Measurements from ENCODE around the gene ZNF225.
"Not testable (repeated sequence)": the region's sequence is repeated elsewhere in the genome, so short reads cannot be mapped to it uniquely, and the experiment has no call there.

Gene ZNF225

DNA sequence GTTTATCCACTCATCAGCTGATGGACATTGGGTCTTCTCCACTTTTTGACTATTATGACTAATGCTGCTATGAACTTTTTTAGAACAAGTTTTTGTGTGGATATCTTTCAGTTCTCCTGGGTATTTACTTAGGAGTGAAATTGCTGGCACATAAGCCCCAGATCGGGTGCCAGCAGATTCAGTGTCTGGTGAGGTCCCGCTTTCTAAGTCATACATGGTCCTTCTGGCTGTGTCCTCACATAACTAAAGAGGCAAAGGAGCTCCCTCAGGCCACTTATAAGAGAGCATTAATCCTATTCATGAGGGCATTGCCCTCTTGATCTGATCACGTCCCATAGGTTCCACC lies 51.1 kb downstream of the ZNF225 start:
- no peak for DNase-seq

DNA sequence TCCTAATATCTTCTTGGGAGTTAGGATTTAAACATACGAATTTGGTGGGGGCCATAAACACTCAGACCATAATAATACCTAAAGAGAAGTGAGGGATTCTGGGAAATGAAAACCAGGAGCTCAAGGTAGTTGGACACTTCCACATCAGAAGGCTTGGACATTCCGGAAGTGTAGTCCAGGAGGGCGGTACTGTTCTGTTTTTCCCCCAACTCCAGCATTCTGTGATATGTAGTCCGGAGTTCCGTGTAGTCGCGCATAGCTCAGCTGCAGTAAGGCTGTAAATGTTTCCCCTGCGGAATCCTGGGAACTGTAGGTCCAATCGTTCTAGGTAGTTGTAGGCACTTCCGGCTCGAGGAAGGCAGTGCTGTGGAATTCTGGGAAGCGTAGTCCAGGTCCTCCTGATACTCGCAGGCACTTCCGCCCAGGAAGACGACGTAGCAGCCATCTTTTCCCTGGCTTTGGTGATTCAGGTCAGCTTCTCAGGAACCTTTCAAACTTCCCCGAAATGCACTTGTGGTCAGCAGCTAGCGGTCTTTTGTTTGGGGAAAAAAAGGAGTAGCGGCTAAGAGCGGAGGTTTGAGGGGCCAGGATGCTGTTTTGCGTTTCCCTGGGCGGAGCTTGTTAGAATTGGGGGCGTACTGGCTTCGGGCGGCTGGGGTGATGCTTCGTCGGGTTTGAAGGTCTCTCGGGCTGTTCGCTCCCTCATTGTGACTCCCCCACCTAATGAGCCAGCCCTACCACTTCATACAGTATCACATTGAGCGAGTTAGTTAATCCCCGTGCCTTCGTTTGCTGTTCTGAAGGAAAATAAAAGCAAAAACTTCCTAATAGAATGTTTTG lies 51.7 kb downstream of the ZNF225 start, which contains the start of gene ZNF226:
ZNF226 (plus strand) TSS at position 428 of the 840 bp plus-strand sequence. CDS start 4,981 bp downstream, outside the sequence.
- DNase-seq: peak; percentile 100

DNA sequence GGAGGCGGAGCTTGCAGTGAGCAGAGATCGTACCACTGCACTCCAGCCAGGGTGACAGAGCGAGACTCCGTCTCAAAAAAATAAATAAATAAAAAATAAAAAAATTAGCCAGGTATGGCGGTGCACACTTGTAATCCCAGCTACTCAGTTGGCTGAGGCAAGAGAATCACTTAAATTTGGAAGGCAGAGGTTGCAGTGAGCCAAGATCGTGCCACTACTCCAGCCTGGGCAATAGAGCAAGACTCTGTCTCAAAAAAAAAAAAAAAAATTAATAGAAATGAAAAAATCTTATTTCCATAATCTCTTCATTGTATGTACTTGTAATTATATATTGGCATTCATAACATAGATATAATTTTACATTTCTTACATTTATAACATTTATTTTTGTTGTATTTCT lies 57.5 kb downstream of the ZNF225 start:
- DNase-seq: not testable (repeated sequence)

DNA sequence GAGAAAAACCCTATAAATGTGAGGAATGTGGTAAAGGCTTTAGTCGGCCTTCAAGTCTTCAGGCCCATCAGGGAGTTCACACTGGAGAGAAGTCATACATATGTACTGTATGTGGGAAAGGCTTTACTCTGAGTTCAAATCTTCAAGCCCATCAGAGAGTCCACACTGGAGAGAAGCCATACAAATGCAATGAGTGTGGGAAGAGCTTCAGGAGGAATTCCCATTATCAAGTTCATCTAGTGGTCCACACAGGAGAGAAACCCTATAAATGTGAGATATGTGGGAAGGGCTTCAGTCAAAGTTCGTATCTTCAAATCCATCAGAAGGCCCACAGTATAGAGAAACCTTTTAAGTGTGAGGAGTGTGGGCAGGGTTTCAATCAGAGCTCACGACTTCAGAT lies 63.4 kb downstream of the ZNF225 start:
- DNase-seq: no peak

DNA sequence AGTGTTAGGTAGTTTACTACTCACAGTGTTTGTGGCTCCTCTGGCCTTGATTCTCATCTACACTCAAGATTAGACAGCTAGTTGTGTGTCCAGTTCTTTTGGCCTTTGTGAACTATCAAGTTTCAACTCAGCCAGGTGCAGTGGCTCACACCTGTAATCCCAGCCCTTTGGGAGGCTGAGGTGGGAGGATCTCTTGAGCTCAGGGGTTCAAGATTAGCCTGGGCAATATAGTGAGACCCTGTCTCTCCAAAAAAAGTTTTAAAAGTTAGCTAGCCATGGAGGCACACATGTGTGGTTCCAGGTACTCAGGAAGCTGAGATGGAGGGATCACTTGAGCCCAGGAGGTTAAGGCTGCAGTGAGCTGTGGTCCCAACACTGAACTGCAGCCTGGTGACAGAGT lies 67.8 kb downstream of the ZNF225 start:
- DNase-seq: no peak

DNA sequence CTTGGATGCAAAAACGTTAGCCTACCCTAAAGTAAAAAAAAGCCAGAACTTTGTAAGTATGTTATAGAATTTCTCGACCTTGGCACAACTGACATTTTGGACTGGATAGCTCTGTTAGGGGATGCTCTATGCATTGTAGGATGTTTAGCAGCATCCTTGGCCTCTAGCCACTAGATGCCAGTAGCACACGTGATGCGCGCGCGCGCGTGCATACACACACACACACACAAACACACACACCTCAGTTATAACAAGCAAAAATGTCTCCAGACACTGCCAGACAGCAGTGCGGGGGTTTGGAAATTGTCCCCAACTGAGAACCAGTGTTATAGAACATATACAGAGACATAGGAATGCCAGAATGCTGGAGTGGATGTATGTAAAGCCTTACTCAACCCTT lies 68.9 kb downstream of the ZNF225 start:
- no peak for DNase-seq
